ENCODE measurements around the gene KIAA0319L.

GRCh38 chr1:35556484-35557117 is 602 bp downstream of the KIAA0319L start:
- TF ChIP-seq CTCF (IDR thresholded peaks at IDR 0.05) (no peak), POLR2A (IDR thresholded peaks at IDR 0.05) (no peak), POLR2AphosphoS5 (IDR thresholded peaks at IDR 0.05) (no peak)
